GM23248 (cell line): ENCODE results near the gene CHMP5.

Experiments used
- EZH2 ChIP-seq: fragments of 200-600 bp; sonication (generic); IDR thresholded peaks from 2 replicates; pipeline ENCODE4 v1.6.1; 2018; ENCODE audit warnings: antibody characterized with exemption, mild to moderate bottlenecking; ENCODE audit not compliant: insufficient read depth, poor library complexity, severe bottlenecking
- EZH2phosphoT487 ChIP-seq: fragments of 200-600 bp; sonication (generic); IDR thresholded peaks from 2 replicates; pipeline ENCODE4 v1.6.1; 2018; ENCODE audit warnings: antibody characterized with exemption, moderate library complexity, mild to moderate bottlenecking, low read depth; ENCODE audit not compliant: insufficient read depth

DNA sequence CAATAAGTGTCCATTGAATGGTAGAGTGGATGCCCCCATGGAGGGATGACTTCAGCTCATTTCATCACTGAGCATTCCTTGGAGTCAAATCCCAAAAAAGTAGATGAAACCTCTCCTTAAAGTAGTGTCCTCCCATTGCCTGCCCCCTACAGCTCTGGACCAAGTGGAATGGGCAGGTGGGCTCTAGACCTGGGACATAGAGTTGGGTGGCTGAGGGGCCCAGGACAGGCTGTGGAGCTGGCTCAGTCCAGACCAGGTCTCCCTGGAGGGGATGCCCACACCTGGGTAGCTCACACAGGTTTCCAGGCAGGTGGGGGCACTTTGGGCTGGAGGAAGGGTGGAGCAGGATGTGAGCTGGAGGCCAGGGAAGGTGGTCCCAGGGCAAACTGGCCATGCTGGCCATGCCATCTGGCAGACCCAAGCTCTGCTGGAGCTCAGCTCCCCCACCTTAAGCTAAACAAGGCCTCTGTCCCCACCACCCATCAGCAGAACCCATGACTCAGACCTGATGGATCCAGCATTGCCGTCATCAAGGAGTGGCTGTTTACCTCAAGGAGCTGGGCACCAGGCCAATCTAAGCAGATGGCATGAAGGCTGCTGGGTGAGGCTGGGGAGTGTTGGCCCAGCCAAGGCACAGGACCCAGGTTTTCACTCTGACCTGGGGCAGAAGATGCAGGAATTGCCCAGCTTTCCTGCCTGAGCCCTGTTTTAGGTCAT is 31.1 kb upstream of the CHMP5 start:
- TF ChIP-seq EZH2 (no peak), EZH2phosphoT487 (no peak)
